Measurements from ENCODE around the gene WTIP. TPM values are rescaled to one million over a fixed set of nuclear protein-coding genes. Genes with fewer than 3 reads are reported as not detected.
"Not testable (repeated sequence)": the region's sequence is repeated elsewhere in the genome, so short reads cannot be mapped to it uniquely, and the experiment has no call there.

The WTIP gene
- total RNA-seq, 1 experiment from 2014 or later, result 32.5 TPM

GRCh38 chr19:34468409-34468808, 13.1 kb upstream of the WTIP start:
- no peak overlapping the region for H2AK5ac ChIP-seq (ENCODE audit: insufficient read length, low read length)
- H3K79me2 ChIP-seq (ENCODE audit: insufficient read depth, low read length), result no peaks in the 10 kb centered on the region
- H3K4me1 ChIP-seq (ENCODE audit: insufficient read depth, low read length), result no peaks in the 10 kb centered on the region
- H2AFZ ChIP-seq (ENCODE audit: low read length), result no peak overlapping the region
- Mint-ChIP-seq H3K36me3 (ENCODE audit: insufficient read depth in 1 of 3, low read depth in 3 of 3) (peaks cover 44 to 95% (median 88%) of the 10 kb centered on the region in 3 experiments; a peak in 6 of 7 replicates), H3K4me1 (peaks cover 0 to 2% of the 10 kb centered on the region in 2 experiments; a peak in 1 of 4 replicates), H3K27ac (no peak overlapping the region), H3K27me3 (ENCODE audit: low read depth) (no peaks in the 10 kb centered on the region), H3K4me3 (no peak overlapping the region), H3K9me3 (no peaks in the 10 kb centered on the region)
- H2BK15ac ChIP-seq (ENCODE audit: low read depth, low read length), result no peak overlapping the region
- H3K4ac ChIP-seq (ENCODE audit: low read depth, low read length), result no peak overlapping the region
- H2BK120ac ChIP-seq (ENCODE audit: low read depth, low read length, poor library complexity, severe bottlenecking), result no peak overlapping the region
- no peak overlapping the region for H3K14ac ChIP-seq (ENCODE audit: insufficient read depth, low read length)
- H3K9ac ChIP-seq (ENCODE audit: extremely low read depth, insufficient read length, low read length), result no peak overlapping the region
- H4K8ac ChIP-seq (replicated peaks; ENCODE audit: insufficient read length, low read depth, low read length), result no peak overlapping the region
- H2BK5ac ChIP-seq (ENCODE audit: insufficient read length, low read length), result no peak overlapping the region
- H4K5ac ChIP-seq (ENCODE audit: insufficient read length, low read depth, low read length), result no peak overlapping the region
- no peak overlapping the region for H2BK20ac ChIP-seq (ENCODE audit: low read depth, low read length, poor library complexity, severe bottlenecking)
- no peak overlapping the region for H3T11ph ChIP-seq (ENCODE audit: low read length)
- no peak overlapping the region for H3K27ac ChIP-seq (ENCODE audit: insufficient read length, low read depth, low read length)
- no peak overlapping the region for H3K56ac ChIP-seq (ENCODE audit: insufficient read length, low read depth, low read length)
- DNase-seq, result no peak
- WGBS (ENCODE audit: extremely low coverage, insufficient read length, low lambda C conversion rate), result no CpG with 5 or more reads among the region's 1 CpG
- no peak overlapping the region for H4K91ac ChIP-seq (ENCODE audit: insufficient read length, low read depth, low read length)
- no peak for TF ChIP-seq CTCF (conservative IDR thresholded peaks at IDR 0.05)
- no peak overlapping the region for H3K18ac ChIP-seq (ENCODE audit: insufficient read length, low read depth, low read length)
- no peaks in the 10 kb centered on the region for H3K9me3 ChIP-seq (ENCODE audit: control insufficient read depth, low read depth, low read length)
- no peak overlapping the region for H2BK12ac ChIP-seq (ENCODE audit: insufficient read length, low read depth, low read length)
- no peak overlapping the region for H3K23ac ChIP-seq (ENCODE audit: insufficient read length, low read depth, low read length)
- H3K23me2 ChIP-seq (ENCODE audit: insufficient read length, low read depth, low read length, poor library complexity, severe bottlenecking), result no peaks in the 10 kb centered on the region
- H3K79me1 ChIP-seq (ENCODE audit: insufficient read depth, low read depth, low read length, poor library complexity, severe bottlenecking), result no peaks in the 10 kb centered on the region
- H4K20me1 ChIP-seq (ENCODE audit: control insufficient read depth, insufficient read depth, insufficient read length), result no peaks in the 10 kb centered on the region
- H3K4me2 ChIP-seq (ENCODE audit: insufficient read depth, insufficient read length, low read length), result no peak overlapping the region
- no peaks in the 10 kb centered on the region; the same call in 1 of the 2 replicates for H3K27me3 ChIP-seq (ENCODE audit: insufficient read depth, low read length)

GRCh38 chr19:34469026-34469425, 12.5 kb upstream of the WTIP start:
- not testable (repeated sequence) for H4K20me1 ChIP-seq (ENCODE audit: control insufficient read depth, insufficient read depth, insufficient read length); H3K4me2 ChIP-seq (ENCODE audit: insufficient read depth, insufficient read length, low read length); H4K5ac ChIP-seq (ENCODE audit: insufficient read length, low read depth, low read length); H2AFZ ChIP-seq (ENCODE audit: low read length); H3K27me3 Mint-ChIP-seq (ENCODE audit: low read depth); DNase-seq; H3K18ac ChIP-seq (ENCODE audit: insufficient read length, low read depth, low read length); H3K23ac ChIP-seq (ENCODE audit: insufficient read length, low read depth, low read length); H3K23me2 ChIP-seq (ENCODE audit: insufficient read length, low read depth, low read length, poor library complexity, severe bottlenecking); H3K4me3 Mint-ChIP-seq; H3K9ac ChIP-seq (ENCODE audit: extremely low read depth, insufficient read length, low read length); H4K91ac ChIP-seq (ENCODE audit: insufficient read length, low read depth, low read length); H3K9me3 Mint-ChIP-seq; H3K27ac Mint-ChIP-seq; H3K4me1 ChIP-seq (ENCODE audit: insufficient read depth, low read length); H3K27ac ChIP-seq (ENCODE audit: insufficient read length, low read depth, low read length); H2BK15ac ChIP-seq (ENCODE audit: low read depth, low read length); H4K8ac ChIP-seq (replicated peaks; ENCODE audit: insufficient read length, low read depth, low read length); H2BK12ac ChIP-seq (ENCODE audit: insufficient read length, low read depth, low read length); H3K56ac ChIP-seq (ENCODE audit: insufficient read length, low read depth, low read length); H3T11ph ChIP-seq (ENCODE audit: low read length); H3K79me2 ChIP-seq (ENCODE audit: insufficient read depth, low read length); H2BK120ac ChIP-seq (ENCODE audit: low read depth, low read length, poor library complexity, severe bottlenecking); H2AK5ac ChIP-seq (ENCODE audit: insufficient read length, low read length); H3K14ac ChIP-seq (ENCODE audit: insufficient read depth, low read length); H2BK20ac ChIP-seq (ENCODE audit: low read depth, low read length, poor library complexity, severe bottlenecking); H3K4me1 Mint-ChIP-seq; H3K79me1 ChIP-seq (ENCODE audit: insufficient read depth, low read depth, low read length, poor library complexity, severe bottlenecking); H2BK5ac ChIP-seq (ENCODE audit: insufficient read length, low read length); H3K4ac ChIP-seq (ENCODE audit: low read depth, low read length); H3K27me3 ChIP-seq (ENCODE audit: insufficient read depth, low read length); H3K9me3 ChIP-seq (ENCODE audit: control insufficient read depth, low read depth, low read length)
- no CpG with 5 or more reads among the region's 5 CpGs for WGBS (ENCODE audit: extremely low coverage, insufficient read length, low lambda C conversion rate)
- peaks cover 39 to 94% (median 82%) of the 10 kb centered on the region in 3 experiments; a peak in 6 of 7 replicates for H3K36me3 Mint-ChIP-seq (ENCODE audit: insufficient read depth in 1 of 3, low read depth in 3 of 3)

Data from H9 (cell line).